ENCODE data around the gene RHEX.
A peak's percentile ranks its signal among the peaks of the same experiment; 100 is the strongest.
"Not testable (repeated sequence)": the region's sequence is repeated elsewhere in the genome, so short reads cannot be mapped to it uniquely, and the experiment has no call there.

Gene RHEX

GRCh38 chr1:206058927-206059292 lies 5.9 kb downstream of the RHEX start:
- DNase-seq (ENCODE audit: low read depth): no peak

GRCh38 chr1:206059355-206059915 lies 6.5 kb downstream of the RHEX start:
- no peak for DNase-seq (ENCODE audit: low read depth)

- no peak for DNase-seq (ENCODE audit: low read depth)
Observed at GRCh38 chr1:206060844-206061243, 7.9 kb downstream of the RHEX start.

- DNase-seq (ENCODE audit: low read depth): no peak
Observed at GRCh38 chr1:206062464-206062863, 9.5 kb downstream of the RHEX start.

GRCh38 chr1:206064001-206064400 lies 11.0 kb downstream of the RHEX start:
- DNase-seq (ENCODE audit: low read depth): not testable (repeated sequence)

GRCh38 chr1:206064501-206064900 lies 11.5 kb downstream of the RHEX start:
- DNase-seq (ENCODE audit: low read depth): not testable (repeated sequence)

GRCh38 chr1:206065547-206066145 lies 12.7 kb downstream of the RHEX start:
- DNase-seq (ENCODE audit: low read depth): no peak

- DNase-seq (ENCODE audit: low read depth): no peak
Observed at GRCh38 chr1:206066479-206067171, 13.7 kb downstream of the RHEX start.

- no peak for DNase-seq (ENCODE audit: low read depth)
Observed at GRCh38 chr1:206067486-206068227, 14.7 kb downstream of the RHEX start.

- DNase-seq (ENCODE audit: low read depth): no peak
Observed at GRCh38 chr1:206068314-206068713, 15.3 kb downstream of the RHEX start.

- no peak for DNase-seq (ENCODE audit: low read depth)
Observed at GRCh38 chr1:206070627-206071304, 17.8 kb downstream of the RHEX start.

GRCh38 chr1:206074839-206075238 lies 21.9 kb downstream of the RHEX start:
- no peak for DNase-seq (ENCODE audit: low read depth)

GRCh38 chr1:206075786-206076755 lies 23.1 kb downstream of the RHEX start:
- peak; percentile 37 for DNase-seq (ENCODE audit: low read depth)

- no peak for DNase-seq (ENCODE audit: low read depth)
Observed at GRCh38 chr1:206079135-206079534, 26.2 kb downstream of the RHEX start.

GRCh38 chr1:206080026-206080820 lies 27.2 kb downstream of the RHEX start:
- no peak for DNase-seq (ENCODE audit: low read depth)

GRCh38 chr1:206081856-206082255 lies 28.9 kb downstream of the RHEX start:
- no peak for DNase-seq (ENCODE audit: low read depth)

- no peak for DNase-seq (ENCODE audit: low read depth)
Observed at GRCh38 chr1:206082831-206083695, 30.1 kb downstream of the RHEX start.

GRCh38 chr1:206083750-206084149 lies 30.8 kb downstream of the RHEX start:
- DNase-seq (ENCODE audit: low read depth): no peak

GRCh38 chr1:206087091-206087490 lies 34.1 kb downstream of the RHEX start:
- DNase-seq (ENCODE audit: low read depth): no peak

Data from GM04503 (cell line).